Omental fat pad (tissue), 4 donors: ENCODE data around the gene THOP1. TPM values are rescaled to one million over a fixed set of nuclear protein-coding genes. Genes with fewer than 3 reads are reported as not detected.

Experiments
- ATAC-seq: fragments of 150-250 bp; one replicate; pipeline ENCODE4 v1.9.1; 2016; ENCODE audit warnings: mild to moderate bottlenecking, moderate library complexity; ENCODE audit not compliant: low FRiP score
- DNase-seq: peaks from one replicate; pipeline ENCODE4 v3.0.0-alpha.2; 2019; ENCODE audit warnings: low spot score
- total RNA-seq, 4 donors: library from RNA; depleted of rRNA; stranded (reverse); fragments of >200 nt; gene quantifications; one replicate each; pipeline ENCODE4 v1.1.0, GENCODE V29; 2016
- TF ChIP-seq, protein P1 (sequence below), 3 donors: fragments of 450-650 bp; IDR thresholded peaks; one replicate each; pipeline ENCODE4 v1.5.1; 2016 to 2017; ENCODE audit warnings: antibody characterized with exemption in 3 of 3, mild to moderate bottlenecking in 3 of 3, moderate library complexity in 2 of 3

THOP1 gene
- total RNA-seq, 4 donors from 2014 or later = 27.4 to 50.2 (median 31.9) TPM

DNA sequence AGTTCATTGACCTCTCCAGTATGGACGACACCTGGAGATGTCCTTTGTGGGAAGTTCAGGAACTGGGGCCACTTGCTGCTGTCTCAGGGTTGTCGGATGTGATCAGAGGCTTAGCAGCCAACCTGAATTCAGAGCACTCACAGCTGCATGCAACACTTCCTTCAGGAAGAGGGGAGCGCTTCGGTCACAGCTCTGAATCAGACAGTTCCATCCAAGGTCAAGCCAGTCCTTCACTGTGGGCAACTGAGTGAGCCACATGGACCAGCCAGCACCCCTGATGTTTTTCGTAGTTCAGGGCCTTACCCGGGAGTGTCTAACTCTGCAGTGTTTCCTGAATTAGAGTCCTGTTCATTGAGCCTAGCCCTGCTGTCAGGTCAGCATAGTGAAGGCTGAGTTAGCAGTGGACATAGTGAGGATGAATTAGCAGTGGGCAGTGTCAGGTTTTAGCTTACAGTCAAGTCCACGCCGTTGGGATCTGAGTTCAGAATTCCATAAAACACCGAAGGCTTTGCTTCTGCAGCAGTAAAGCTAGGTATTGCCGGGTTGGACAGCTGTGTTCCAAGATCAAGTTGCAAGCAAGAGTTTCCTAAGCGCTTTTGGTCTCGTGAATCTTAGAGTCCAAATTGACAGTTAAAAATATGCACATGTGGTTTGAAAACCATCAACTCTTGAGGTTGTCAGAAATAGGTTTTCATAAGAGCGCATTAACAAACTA, 61.0 kb downstream of the THOP1 start:
- DNase-seq (no peak), ATAC-seq (no peak)
- TF ChIP-seq, protein P1, sequence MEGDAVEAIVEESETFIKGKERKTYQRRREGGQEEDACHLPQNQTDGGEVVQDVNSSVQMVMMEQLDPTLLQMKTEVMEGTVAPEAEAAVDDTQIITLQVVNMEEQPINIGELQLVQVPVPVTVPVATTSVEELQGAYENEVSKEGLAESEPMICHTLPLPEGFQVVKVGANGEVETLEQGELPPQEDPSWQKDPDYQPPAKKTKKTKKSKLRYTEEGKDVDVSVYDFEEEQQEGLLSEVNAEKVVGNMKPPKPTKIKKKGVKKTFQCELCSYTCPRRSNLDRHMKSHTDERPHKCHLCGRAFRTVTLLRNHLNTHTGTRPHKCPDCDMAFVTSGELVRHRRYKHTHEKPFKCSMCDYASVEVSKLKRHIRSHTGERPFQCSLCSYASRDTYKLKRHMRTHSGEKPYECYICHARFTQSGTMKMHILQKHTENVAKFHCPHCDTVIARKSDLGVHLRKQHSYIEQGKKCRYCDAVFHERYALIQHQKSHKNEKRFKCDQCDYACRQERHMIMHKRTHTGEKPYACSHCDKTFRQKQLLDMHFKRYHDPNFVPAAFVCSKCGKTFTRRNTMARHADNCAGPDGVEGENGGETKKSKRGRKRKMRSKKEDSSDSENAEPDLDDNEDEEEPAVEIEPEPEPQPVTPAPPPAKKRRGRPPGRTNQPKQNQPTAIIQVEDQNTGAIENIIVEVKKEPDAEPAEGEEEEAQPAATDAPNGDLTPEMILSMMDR (IDR thresholded peaks at IDR 0.05) = no peak

DNA sequence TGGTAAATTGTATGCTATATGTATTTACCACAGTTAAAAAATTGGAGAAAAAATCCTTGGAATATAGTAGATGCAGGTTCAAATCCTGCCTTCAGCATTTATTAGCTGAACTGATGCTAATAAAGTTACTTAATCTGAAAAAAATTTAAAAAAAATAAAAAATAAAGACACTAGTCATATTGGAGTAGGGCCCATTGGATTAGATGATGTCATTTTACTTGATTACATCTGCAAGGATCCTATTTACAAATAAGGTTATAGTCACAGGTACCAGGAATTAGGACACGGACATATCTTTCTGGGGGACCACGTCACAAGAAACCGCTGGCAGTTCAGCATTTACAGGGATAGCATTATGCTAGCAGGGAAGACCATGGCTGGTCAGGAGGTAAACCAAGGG, 62.2 kb downstream of the THOP1 start:
- ATAC-seq = no peak
- no peak for DNase-seq
- TF ChIP-seq, protein P1 (IDR thresholded peaks at IDR 0.05) = no peak

DNA sequence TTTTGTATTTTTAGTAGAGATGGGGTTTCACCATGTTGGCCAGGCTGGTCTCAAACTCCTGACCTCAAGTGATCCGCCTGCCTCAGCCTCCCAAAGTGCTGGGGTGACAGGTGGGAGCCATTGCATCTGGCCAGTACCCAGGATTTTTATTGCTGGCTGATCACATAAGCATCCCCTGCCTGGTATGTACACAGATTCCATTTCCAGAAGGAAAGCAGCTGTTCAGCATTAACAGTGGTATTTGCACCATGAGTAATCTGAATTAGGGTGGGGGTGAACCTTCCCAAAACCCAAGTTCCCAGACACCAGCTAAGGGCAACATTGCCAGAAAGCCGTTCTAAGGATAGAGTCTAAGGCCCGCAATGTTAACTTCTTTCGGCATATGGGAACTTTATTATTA, 63.3 kb downstream of the THOP1 start:
- no peak for ATAC-seq
- DNase-seq = no peak
- TF ChIP-seq, protein P1 (IDR thresholded peaks at IDR 0.05) = no peak

DNA sequence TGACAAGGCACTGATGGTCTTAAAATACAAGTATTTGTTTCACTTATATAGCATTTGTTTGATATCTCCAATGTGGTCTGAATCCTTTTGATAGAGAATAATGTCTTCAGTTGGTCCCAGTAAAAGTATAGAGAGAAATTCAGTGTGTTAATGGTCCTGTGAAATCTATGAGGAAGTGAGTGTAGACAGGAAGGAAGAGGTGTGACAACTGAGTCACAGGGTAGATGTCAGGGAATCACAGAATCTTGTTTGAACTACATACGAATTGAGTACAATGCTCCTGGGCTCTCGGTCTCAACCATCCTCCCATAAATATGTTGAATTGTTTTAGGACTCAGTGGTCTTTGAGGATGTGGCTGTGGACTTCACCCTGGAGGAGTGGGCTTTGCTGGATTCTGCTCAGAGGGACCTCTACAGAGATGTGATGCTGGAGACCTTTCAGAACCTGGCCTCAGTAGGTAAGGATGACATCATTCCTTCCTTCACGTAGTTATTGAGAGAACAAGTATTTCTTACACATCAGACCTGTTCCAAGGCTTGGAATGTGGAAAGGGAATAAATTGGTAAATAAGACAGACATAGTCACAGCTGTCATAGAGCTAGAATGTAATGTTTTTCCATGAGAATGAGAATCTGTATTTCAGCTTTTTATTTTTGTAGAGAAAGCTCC, 65.1 kb downstream of the THOP1 start:
- TF ChIP-seq, protein P1 (IDR thresholded peaks at IDR 0.05) = no peak
- DNase-seq = no peak
- no peak for ATAC-seq

DNA sequence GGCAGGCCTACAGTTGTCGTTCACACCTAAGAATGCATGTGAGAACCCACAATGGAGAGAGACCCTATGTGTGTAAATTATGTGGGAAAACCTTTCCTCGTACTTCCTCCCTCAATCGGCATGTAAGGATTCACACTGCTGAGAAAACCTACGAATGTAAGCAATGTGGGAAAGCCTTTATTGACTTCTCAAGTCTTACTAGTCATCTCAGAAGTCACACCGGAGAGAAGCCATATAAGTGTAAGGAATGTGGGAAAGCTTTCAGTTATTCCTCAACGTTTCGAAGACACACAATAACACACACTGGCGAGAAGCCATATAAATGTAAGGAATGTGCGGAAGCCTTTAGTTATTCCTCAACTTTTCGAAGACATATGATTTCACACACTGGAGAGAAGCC, 67.3 kb downstream of the THOP1 start:
- no peak for DNase-seq
- no peak for ATAC-seq
- TF ChIP-seq, protein P1 (IDR thresholded peaks at IDR 0.05) = no peak

DNA sequence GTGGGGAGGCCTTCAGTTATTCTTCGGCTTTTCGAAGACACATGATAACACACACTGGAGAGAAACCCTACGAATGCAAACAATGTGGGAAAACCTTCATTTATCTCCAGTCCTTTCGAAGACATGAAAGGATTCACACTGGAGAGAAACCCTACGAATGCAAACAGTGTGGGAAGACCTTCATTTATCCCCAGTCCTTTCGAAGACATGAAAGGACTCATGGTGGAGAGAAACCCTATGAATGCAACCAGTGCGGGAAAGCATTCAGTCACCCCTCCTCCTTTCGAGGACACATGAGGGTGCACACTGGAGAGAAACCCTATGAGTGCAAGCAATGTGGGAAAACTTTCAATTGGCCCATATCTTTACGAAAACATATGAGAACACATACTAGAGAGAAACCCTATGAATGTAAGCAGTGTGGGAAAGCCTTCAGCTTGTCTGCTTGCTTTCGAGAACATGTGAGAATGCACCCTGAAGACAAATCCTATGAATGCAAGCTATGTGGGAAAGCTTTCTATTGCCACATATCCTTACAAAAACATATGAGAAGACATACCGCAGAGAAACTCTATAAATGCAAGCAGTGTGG, 67.8 kb downstream of the THOP1 start:
- ATAC-seq (no peak), DNase-seq (no peak)

More for the DNA sequence above, 67.8 kb downstream of the THOP1 start:
- TF ChIP-seq, protein P1 (IDR thresholded peaks at IDR 0.05) = no peak
